ENCODE measurements around the gene HES4.

The HES4 gene

GRCh38 chr1:965526-966134, 34.3 kb downstream of the HES4 start:
- DNase-seq (ENCODE audit: low read depth in 2 of 2) = no peak

GRCh38 chr1:964691-965525, 35.0 kb downstream of the HES4 start:
- DNase-seq (ENCODE audit: low read depth in 2 of 2) = no peak

GRCh38 chr1:963746-964525, 36.0 kb downstream of the HES4 start:
- no peak for DNase-seq (ENCODE audit: low read depth in 2 of 2)

- DNase-seq (ENCODE audit: low read depth in 2 of 2) = no peak
Measured at GRCh38 chr1:963301-963651, 36.6 kb downstream of the HES4 start.

GRCh38 chr1:962381-963300, 37.3 kb downstream of the HES4 start:
- DNase-seq (ENCODE audit: low read depth in 2 of 2) = no peak

- no peak for DNase-seq (ENCODE audit: low read depth in 2 of 2)
Measured at GRCh38 chr1:961132-961669, 38.7 kb downstream of the HES4 start.

GRCh38 chr1:960363-961131, 39.4 kb downstream of the HES4 start, which contains the start of gene KLHL17:
TSS of gene KLHL17 (plus strand) at chr1:960584. CDS start at chr1:960694, 110 bp downstream.
- peak; percentile 56 to 63 for DNase-seq (ENCODE audit: low read depth in 2 of 2)

GRCh38 chr1:959731-960362, 40.0 kb downstream of the HES4 start:
- DNase-seq (ENCODE audit: low read depth in 2 of 2) = no peak

GRCh38 chr1:958823-959730, 40.8 kb downstream of the HES4 start, which contains the start of gene NOC2L:
TSS of gene NOC2L (minus strand) at chr1:959256. CDS start at chr1:959240, 16 bp downstream.
- DNase-seq (ENCODE audit: low read depth in 2 of 2) = peak; percentile 98 to 99

- DNase-seq (ENCODE audit: low read depth in 2 of 2) = no peak
Measured at GRCh38 chr1:956636-957035, 43.3 kb downstream of the HES4 start.

GRCh38 chr1:955474-955873, 44.4 kb downstream of the HES4 start:
- DNase-seq (ENCODE audit: low read depth in 2 of 2) = no peak

GRCh38 chr1:954927-955326, 45.0 kb downstream of the HES4 start:
- no peak for DNase-seq (ENCODE audit: low read depth in 2 of 2)

GRCh38 chr1:953524-954320, 46.2 kb downstream of the HES4 start:
- DNase-seq (ENCODE audit: low read depth in 2 of 2) = no peak

- no peak for DNase-seq (ENCODE audit: low read depth in 2 of 2)
Measured at GRCh38 chr1:952603-953002, 47.3 kb downstream of the HES4 start.

GRCh38 chr1:952201-952600, 47.7 kb downstream of the HES4 start:
- no peak for DNase-seq (ENCODE audit: low read depth in 2 of 2)

GRCh38 chr1:951364-951763, 48.5 kb downstream of the HES4 start:
- no peak for DNase-seq (ENCODE audit: low read depth in 2 of 2)

GRCh38 chr1:950881-951280, 49.0 kb downstream of the HES4 start:
- DNase-seq (ENCODE audit: low read depth in 2 of 2) = no peak

- no peak for DNase-seq (ENCODE audit: low read depth in 2 of 2)
Measured at GRCh38 chr1:950268-950667, 49.6 kb downstream of the HES4 start.
